GM12864 (cell line): ENCODE data around the gene LYG1.

Experiments
- DNase-seq: peaks from one replicate; pipeline ENCODE4 v3.0.0-alpha.2; 2011; ENCODE audit warnings: low read depth
- H3K4me3 ChIP-seq: 2 replicates; pipeline ENCODE4 v1.5.1; 2011; ENCODE audit warnings: mild to moderate bottlenecking, low read depth, low read length, control low read depth
- TF ChIP-seq, protein P1 (sequence below): IDR thresholded peaks from 2 replicates; pipeline ENCODE4 v1.5.1; 2011; ENCODE audit warnings: low read depth, mild to moderate bottlenecking, moderate library complexity, low read length, control low read depth, inconsistent platforms; ENCODE audit errors: missing control alignments

The LYG1 gene

DNA sequence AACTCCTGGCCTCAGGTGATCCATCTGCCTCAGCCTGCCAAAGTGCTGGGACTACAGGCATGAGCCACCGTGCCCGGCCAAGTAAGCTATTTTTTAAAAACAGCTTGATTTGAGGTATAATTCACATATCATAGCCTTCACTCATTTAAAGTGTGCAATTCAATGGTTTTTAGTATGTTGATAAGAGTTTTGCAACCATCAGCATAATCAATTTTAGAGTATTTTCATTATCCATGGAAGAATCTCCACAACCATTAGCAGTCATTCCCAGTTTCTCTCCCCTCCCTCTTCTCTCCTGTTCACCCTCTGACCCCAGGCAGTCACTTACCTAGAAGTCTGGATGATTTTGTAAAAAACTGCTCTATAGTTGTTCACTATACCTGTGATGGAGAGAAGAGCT lies 40.8 kb downstream of the LYG1 start:
- no peak for DNase-seq
- TF ChIP-seq, protein P1, sequence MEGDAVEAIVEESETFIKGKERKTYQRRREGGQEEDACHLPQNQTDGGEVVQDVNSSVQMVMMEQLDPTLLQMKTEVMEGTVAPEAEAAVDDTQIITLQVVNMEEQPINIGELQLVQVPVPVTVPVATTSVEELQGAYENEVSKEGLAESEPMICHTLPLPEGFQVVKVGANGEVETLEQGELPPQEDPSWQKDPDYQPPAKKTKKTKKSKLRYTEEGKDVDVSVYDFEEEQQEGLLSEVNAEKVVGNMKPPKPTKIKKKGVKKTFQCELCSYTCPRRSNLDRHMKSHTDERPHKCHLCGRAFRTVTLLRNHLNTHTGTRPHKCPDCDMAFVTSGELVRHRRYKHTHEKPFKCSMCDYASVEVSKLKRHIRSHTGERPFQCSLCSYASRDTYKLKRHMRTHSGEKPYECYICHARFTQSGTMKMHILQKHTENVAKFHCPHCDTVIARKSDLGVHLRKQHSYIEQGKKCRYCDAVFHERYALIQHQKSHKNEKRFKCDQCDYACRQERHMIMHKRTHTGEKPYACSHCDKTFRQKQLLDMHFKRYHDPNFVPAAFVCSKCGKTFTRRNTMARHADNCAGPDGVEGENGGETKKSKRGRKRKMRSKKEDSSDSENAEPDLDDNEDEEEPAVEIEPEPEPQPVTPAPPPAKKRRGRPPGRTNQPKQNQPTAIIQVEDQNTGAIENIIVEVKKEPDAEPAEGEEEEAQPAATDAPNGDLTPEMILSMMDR, result no peak
- no peak overlapping the region for H3K4me3 ChIP-seq

DNA sequence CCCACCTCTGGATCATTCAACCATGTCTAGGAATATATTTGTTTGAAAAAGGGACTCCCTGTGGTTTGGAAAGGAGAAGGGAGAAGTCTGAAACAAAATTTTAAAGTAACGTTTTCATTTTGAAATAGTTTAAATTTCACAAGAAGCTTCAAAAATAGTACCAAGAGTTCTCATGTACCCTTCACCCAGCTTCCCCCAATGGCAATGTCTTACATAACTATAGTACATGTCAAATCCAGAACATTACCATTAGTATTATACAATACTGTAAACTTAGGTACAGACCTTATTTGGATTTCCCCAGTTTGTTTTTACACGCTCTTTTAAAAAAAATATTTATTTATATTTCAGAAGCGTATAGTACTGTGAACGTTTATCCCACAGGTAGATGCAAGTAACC lies 41.5 kb downstream of the LYG1 start:
- DNase-seq, result no peak
- no peak overlapping the region for H3K4me3 ChIP-seq
- TF ChIP-seq, protein P1, result no peak

DNA sequence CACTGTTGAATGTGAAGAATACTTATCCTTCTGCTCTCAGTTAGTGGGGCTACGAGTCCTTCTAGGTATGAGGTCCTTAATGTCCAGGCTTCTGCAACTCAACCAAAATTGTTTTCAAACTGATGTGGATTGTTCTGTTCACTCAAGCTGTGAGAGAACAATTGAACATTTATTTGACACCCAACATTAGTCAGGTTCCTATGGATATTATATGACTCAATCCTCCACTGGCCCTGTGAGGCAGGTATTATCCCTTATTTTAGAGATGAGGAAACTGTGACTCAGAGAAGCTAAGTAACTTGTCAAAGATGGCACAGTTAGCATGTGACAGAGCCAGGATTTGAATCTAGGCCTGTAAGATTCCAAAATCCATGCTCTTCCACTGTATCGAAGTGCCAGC lies 44.3 kb downstream of the LYG1 start:
- no peak for DNase-seq
- H3K4me3 ChIP-seq, result no peak overlapping the region
- TF ChIP-seq, protein P1, result no peak

DNA sequence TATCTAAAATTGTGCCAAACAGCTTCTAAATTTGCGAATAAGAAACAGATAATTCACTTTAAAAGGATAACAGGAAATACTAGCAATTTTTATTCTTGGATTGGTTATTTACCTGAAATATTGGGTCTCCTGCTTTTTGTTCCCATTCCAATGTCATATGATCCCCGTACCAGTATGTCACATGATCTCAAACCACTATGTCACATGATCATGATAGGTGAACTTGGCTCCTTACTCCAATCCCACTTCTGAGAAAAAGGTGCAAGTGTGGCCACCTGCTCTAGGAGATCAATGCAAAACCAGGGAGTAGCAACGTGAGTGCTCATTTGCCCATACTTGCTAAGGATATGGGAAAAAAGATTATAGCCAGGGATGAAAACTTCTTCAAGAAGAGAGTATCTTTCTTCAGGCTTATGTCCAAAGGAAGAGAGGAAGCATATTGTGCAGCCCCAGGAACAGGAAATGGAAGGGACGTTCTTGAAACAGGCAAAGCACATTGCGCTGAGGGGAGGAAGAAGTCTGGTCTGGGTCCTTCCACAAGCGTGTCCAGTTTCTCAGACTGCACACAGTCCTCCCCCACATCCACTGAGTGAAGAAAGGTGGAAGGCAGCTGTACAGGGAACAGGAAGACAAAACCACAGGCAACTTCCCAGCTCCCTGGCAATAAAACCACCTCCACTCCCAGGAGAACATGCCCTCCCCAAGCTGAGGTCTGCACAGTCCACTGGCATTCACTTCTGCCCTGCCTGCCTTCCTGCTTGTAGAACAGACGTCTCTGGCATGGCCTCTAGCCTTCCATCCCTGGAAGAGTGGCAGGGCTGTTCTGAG lies 45.3 kb downstream of the LYG1 start, which contains the start of gene LYG2:
Gene LYG2, minus strand, starts transcription at position 176 of the 828 bp plus-strand sequence. CDS start 1,406 bp downstream, outside the sequence.
- TF ChIP-seq, protein P1, result no peak
- no peak for DNase-seq
- no peak within 1 kb of the TSS for H3K4me3 ChIP-seq

DNA sequence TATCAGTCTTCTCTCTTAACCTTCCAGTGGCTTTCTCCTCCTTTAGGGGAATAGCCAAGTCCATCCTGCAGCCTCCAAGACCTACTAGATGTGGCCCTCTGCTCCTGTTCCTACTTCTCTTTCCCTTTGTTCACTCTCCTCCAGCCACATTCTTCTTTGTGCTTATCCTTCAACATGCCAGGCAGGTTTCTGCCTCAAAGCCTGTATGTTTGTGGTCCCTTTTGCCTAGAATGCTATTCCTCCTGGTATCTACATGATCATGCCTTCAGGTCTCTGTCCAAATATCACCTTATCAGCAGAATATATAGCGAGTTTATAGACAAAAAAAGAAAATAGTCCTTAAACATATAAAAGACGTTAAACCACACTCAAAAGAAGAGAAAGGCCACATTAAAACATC lies 51.0 kb downstream of the LYG1 start:
- DNase-seq, result no peak
- TF ChIP-seq, protein P1, result no peak
- H3K4me3 ChIP-seq, result no peak overlapping the region

DNA sequence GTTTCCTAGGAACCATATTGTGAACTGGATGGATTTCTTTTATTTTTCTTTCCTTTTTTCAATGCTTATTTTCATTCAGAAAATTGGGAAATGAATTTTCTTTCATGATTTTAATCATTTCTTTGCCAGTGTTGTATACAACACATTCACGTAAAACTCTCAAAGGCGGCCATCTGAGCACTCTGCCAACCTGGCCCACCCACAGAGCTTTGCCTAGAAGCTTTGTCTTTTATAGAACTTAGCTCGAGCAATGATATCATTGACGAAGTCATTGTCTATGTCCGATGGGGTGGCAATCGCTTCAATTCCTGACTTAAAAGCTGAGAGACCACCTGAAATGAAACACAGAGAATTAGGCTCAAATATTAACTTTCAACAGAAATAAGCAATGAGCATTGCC lies 58.8 kb downstream of the LYG1 start:
- DNase-seq, result no peak
- TF ChIP-seq, protein P1, result no peak
- no peak overlapping the region for H3K4me3 ChIP-seq

DNA sequence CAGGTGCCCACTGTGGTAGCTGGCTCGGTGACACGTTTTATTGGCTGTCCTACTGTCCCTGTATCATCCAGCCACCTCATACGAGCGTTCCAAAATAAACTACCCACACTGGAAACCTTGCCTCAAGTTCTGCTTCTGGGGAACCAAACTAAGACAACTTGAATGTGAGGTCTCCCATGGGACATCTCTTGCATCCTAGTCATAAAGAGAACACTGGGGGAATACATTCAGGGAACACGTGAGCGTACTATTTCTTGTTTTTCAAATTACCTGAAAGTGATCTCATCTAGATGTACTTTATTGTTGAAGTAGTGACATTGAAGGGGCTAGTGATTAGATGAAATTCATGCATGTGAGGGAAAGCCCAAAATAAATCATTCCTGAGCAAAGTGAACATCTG lies 60.6 kb downstream of the LYG1 start:
- no peak for DNase-seq
- H3K4me3 ChIP-seq, result no peak overlapping the region
- TF ChIP-seq, protein P1, result no peak
